ENCODE measurements around the gene NKAIN2.

The NKAIN2 gene

GRCh38 chr6:123770247-123770949 is 33.3 kb upstream of the NKAIN2 start:
- no peak for DNase-seq (ENCODE audit: low read depth)
- TF ChIP-seq MAX (IDR thresholded peaks at IDR 0.05; ENCODE audit: low read depth, low read length) (no peak), CTCF (IDR thresholded peaks at IDR 0.05; ENCODE audit: low read depth, low read length) (no peak), MYC (IDR thresholded peaks at IDR 0.05; ENCODE audit: low read depth, low read length) (no peak), POLR2A (IDR thresholded peaks at IDR 0.05; ENCODE audit: extremely low read depth, insufficient read length) (no peak)
- H3K4me3 ChIP-seq (ENCODE audit: low read depth, low read length) = no peak overlapping the region

- TF ChIP-seq CTCF (IDR thresholded peaks at IDR 0.05; ENCODE audit: low read depth, low read length) (no peak), POLR2A (IDR thresholded peaks at IDR 0.05; ENCODE audit: extremely low read depth, insufficient read length) (no peak), MYC (IDR thresholded peaks at IDR 0.05; ENCODE audit: low read depth, low read length) (no peak), MAX (IDR thresholded peaks at IDR 0.05; ENCODE audit: low read depth, low read length) (no peak)
- no peak for DNase-seq (ENCODE audit: low read depth)
- no peak overlapping the region for H3K4me3 ChIP-seq (ENCODE audit: low read depth, low read length)
Measured at GRCh38 chr6:123771126-123771525, 32.5 kb upstream of the NKAIN2 start.

GRCh38 chr6:123777563-123777962 is 26.1 kb upstream of the NKAIN2 start:
- H3K4me3 ChIP-seq (ENCODE audit: low read depth, low read length) = no peak overlapping the region
- TF ChIP-seq MYC (IDR thresholded peaks at IDR 0.05; ENCODE audit: low read depth, low read length) = no peak
- TF ChIP-seq POLR2A (IDR thresholded peaks at IDR 0.05; ENCODE audit: extremely low read depth, insufficient read length) = no peak
- no peak for TF ChIP-seq MAX (IDR thresholded peaks at IDR 0.05; ENCODE audit: low read depth, low read length)
- no peak for TF ChIP-seq CTCF (IDR thresholded peaks at IDR 0.05; ENCODE audit: low read depth, low read length)
- DNase-seq (ENCODE audit: low read depth) = peak; percentile 10

- DNase-seq (ENCODE audit: low read depth) = no peak
- TF ChIP-seq POLR2A (IDR thresholded peaks at IDR 0.05; ENCODE audit: extremely low read depth, insufficient read length) (no peak), MYC (IDR thresholded peaks at IDR 0.05; ENCODE audit: low read depth, low read length) (no peak), MAX (IDR thresholded peaks at IDR 0.05; ENCODE audit: low read depth, low read length) (no peak), CTCF (IDR thresholded peaks at IDR 0.05; ENCODE audit: low read depth, low read length) (no peak)
Measured at GRCh38 chr6:123780021-123780420, 23.6 kb upstream of the NKAIN2 start.

GRCh38 chr6:123784330-123784729 is 19.3 kb upstream of the NKAIN2 start:
- TF ChIP-seq POLR2A (IDR thresholded peaks at IDR 0.05; ENCODE audit: extremely low read depth, insufficient read length) (no peak), CTCF (IDR thresholded peaks at IDR 0.05; ENCODE audit: low read depth, low read length) (no peak), MAX (IDR thresholded peaks at IDR 0.05; ENCODE audit: low read depth, low read length) (no peak), MYC (IDR thresholded peaks at IDR 0.05; ENCODE audit: low read depth, low read length) (no peak)
- no peak for DNase-seq (ENCODE audit: low read depth)
- H3K4me3 ChIP-seq (ENCODE audit: low read depth, low read length) = no peak overlapping the region

More at GRCh38 chr6:123780021-123780420, 23.6 kb upstream of the NKAIN2 start:
- no peak overlapping the region for H3K4me3 ChIP-seq (ENCODE audit: low read depth, low read length)
